Body of pancreas (tissue), 4 donors: ENCODE measurements around the gene ADAMTSL3. TPM values are rescaled to one million over a fixed set of nuclear protein-coding genes. Genes with fewer than 3 reads are reported as not detected.
"Not testable (repeated sequence)": the region's sequence is repeated elsewhere in the genome, so short reads cannot be mapped to it uniquely, and the experiment has no call there.

Experiments used
- ATAC-seq: fragments of 150-250 bp; one replicate; pipeline ENCODE4 v1.9.1; 2016
- DNase-seq, 4 donors: peaks; one replicate each; pipeline ENCODE4 v3.0.0-alpha.2; 2019
- H3K27ac ChIP-seq, 4 donors: fragments of 200-600 bp; sonication (generic); 1 replicate in 3 of 4; 2 replicates in 1 of 4; pipeline versions ENCODE4 v1.5.1 to v1.6.1; 2016 to 2019; ENCODE audit warnings: mild to moderate bottlenecking in 1 of 4, mixed read lengths in 1 of 4, moderate library complexity in 1 of 4
- H3K27me3 ChIP-seq, 2 donors: fragments of 200-600 bp; sonication (generic); one replicate each; pipeline ENCODE4 v1.6.0; 2016; ENCODE audit warnings: mild to moderate bottlenecking in 1 of 2
- H3K36me3 ChIP-seq, 2 donors: fragments of 200-600 bp; sonication (generic); replicated peaks in 1 of 2; 2 replicates each; pipeline ENCODE4 v1.5.1; 2016; ENCODE audit warnings: low read depth in 2 of 2; ENCODE audit not compliant: insufficient read depth in 1 of 2
- H3K4me1 ChIP-seq: fragments of 200-600 bp; sonication (generic); one replicate; pipeline ENCODE4 v1.6.0; 2016
- H3K4me3 ChIP-seq, 2 donors: fragments of 200-600 bp; sonication (generic); 1 replicate in 1 of 2; 2 replicates in 1 of 2; pipeline ENCODE4 v1.5.1; 2016 to 2019
- H3K9me3 ChIP-seq, 3 donors: fragments of 200-600 bp; sonication (generic); 1 replicate in 2 of 3; 2 replicates in 1 of 3; pipeline ENCODE4 v1.5.1; 2016
- CTCF ChIP-seq, 7 experiments: fragments of 450-650 bp in 4 of 7; fragments of 200-600 bp in 3 of 7; sonication (generic) in 3 of 7; IDR thresholded peaks; one replicate each; pipeline ENCODE4 v1.5.1; 2016 to 2019; ENCODE audit warnings: antibody characterized with exemption in 7 of 7
- POLR2A ChIP-seq, 3 donors: fragments of 450-650 bp; IDR thresholded peaks; one replicate each; pipeline ENCODE4 v1.6.1; 2016; ENCODE audit warnings: antibody characterized with exemption in 3 of 3, mild to moderate bottlenecking in 2 of 3
- WGBS, 2 donors: methylation state at CpG; one replicate each; pipeline ENCODE4 v1.1.5; 2017; 5-methylcytosine and 5-hydroxymethylcytosine counted together
- intact Hi-C: fragments of 100-400 bp; cut with DNase I; formaldehyde crosslinking; loops from one replicate; pipeline ENCODE4 v1.15.1; 2023
- total RNA-seq, 2 donors: library from RNA; depleted of rRNA; stranded (reverse); fragments of >200 nt; gene quantifications; one replicate each; pipeline ENCODE4 v1.1.0, GENCODE V29; 2016

The ADAMTSL3 gene
- total RNA-seq, 2 donors from 2014 or later = 7.8 to 10.2 TPM

- no peak for TF ChIP-seq CTCF (IDR thresholded peaks at IDR 0.05)
- no peak for TF ChIP-seq POLR2A (IDR thresholded peaks at IDR 0.05)
- Histone ChIP-seq H3K4me1 (no peaks in the 10 kb centered on the region), H3K27me3 (no peaks in the 10 kb centered on the region), H3K27ac (no peak overlapping the region), H3K36me3 (no peaks in the 10 kb centered on the region), H3K9me3 (no peaks in the 10 kb centered on the region), H3K4me3 (no peak overlapping the region)
- intact Hi-C loops = no loop called here
- no peak for ATAC-seq
- DNase-seq = no peak
- 95% methylated on average over 3 of the region's 3 CpGs for WGBS, 2 donors
These were observed 307.4 kb downstream of the ADAMTSL3 start for GRCh38 chr15:83961311-83961710.

- H3K9me3 ChIP-seq, H3K4me1 ChIP-seq, intact Hi-C loops, H3K27me3 ChIP-seq, ATAC-seq, H3K4me3 ChIP-seq, H3K27ac ChIP-seq, H3K36me3 ChIP-seq, DNase-seq: not testable (repeated sequence)
- WGBS, 2 donors = 95 to 100% methylated on average over 1 of the region's 1 CpG
These were observed 311.0 kb downstream of the ADAMTSL3 start for GRCh38 chr15:83964967-83965366.

GRCh38 chr15:83970295-83970890, 316.5 kb downstream of the ADAMTSL3 start:
- no peak for TF ChIP-seq POLR2A (IDR thresholded peaks at IDR 0.05)
- no peak for TF ChIP-seq CTCF (IDR thresholded peaks at IDR 0.05)
- DNase-seq = no peak

GRCh38 chr15:83971992-83972391, 318.1 kb downstream of the ADAMTSL3 start:
- intact Hi-C loops = no loop called here
- Histone ChIP-seq H3K27me3 (no peaks in the 10 kb centered on the region), H3K9me3 (peaks cover 0 to 5% (median 0%) of the 10 kb centered on the region in 3 donors), H3K36me3 (no peaks in the 10 kb centered on the region), H3K4me3 (no peak overlapping the region), H3K4me1 (no peaks in the 10 kb centered on the region), H3K27ac (no peak overlapping the region)
- 47 to 54% methylated on average over 3 of the region's 3 CpGs for WGBS, 2 donors
- ATAC-seq (no peak), DNase-seq (no peak)
- TF ChIP-seq CTCF (IDR thresholded peaks at IDR 0.05) (no peak), POLR2A (IDR thresholded peaks at IDR 0.05) (no peak)

More at GRCh38 chr15:83970295-83970890, 316.5 kb downstream of the ADAMTSL3 start:
- no peaks in the 10 kb centered on the region for H3K4me1 ChIP-seq
- peak; percentile 30 for ATAC-seq
- H3K9me3 ChIP-seq = no peaks in the 10 kb centered on the region
- H3K27ac ChIP-seq = no peak overlapping the region
- H3K4me3 ChIP-seq = no peak overlapping the region
- H3K36me3 ChIP-seq = no peaks in the 10 kb centered on the region
- intact Hi-C loops = no loop called here
- no peaks in the 10 kb centered on the region for H3K27me3 ChIP-seq
- 90 to 91% methylated on average over 12 of the region's 12 CpGs for WGBS, 2 donors

GRCh38 chr15:83973816-83974215, 319.9 kb downstream of the ADAMTSL3 start:
- peak in 1 of 4 donors; percentile 28 for DNase-seq

More at GRCh38 chr15:83973816-83974215, 319.9 kb downstream of the ADAMTSL3 start:
- no peak for ATAC-seq
- peaks cover 0 to 7% (median 0%) of the 10 kb centered on the region in 3 donors for H3K9me3 ChIP-seq
- H3K4me1 ChIP-seq = peaks cover 16% of the 10 kb centered on the region
- peak in 4 of 7 experiments; percentile 4 to 36 (median 24) for TF ChIP-seq CTCF (IDR thresholded peaks at IDR 0.05)
- no peak for TF ChIP-seq POLR2A (IDR thresholded peaks at IDR 0.05)
- intact Hi-C loops = no loop called here
- no peak overlapping the region for H3K4me3 ChIP-seq
- H3K27ac ChIP-seq = no peak overlapping the region
- WGBS, 2 donors = 85 to 94% methylated on average over 3 of the region's 3 CpGs
- no peaks in the 10 kb centered on the region for H3K36me3 ChIP-seq
- no peaks in the 10 kb centered on the region for H3K27me3 ChIP-seq
